ENCODE results near the gene DIAPH2. TPM values are rescaled to one million over a fixed set of nuclear protein-coding genes. Genes with fewer than 3 reads are reported as not detected.

The DIAPH2 gene
- total RNA-seq, 1 donor from 2014 or later = 9.9 TPM

- no peak for DNase-seq (ENCODE audit: missing footprints)
- no peak for ATAC-seq
- intact Hi-C loops (cut with DNase I) = no loop called here
These were observed 199.4 kb downstream of the DIAPH2 start for GRCh38 chrX:96884027-96884426.

GRCh38 chrX:96889726-96890125, 205.1 kb downstream of the DIAPH2 start:
- DNase-seq (ENCODE audit: missing footprints) = no peak
- ATAC-seq = no peak
- intact Hi-C loops (cut with DNase I) = no loop called here

GRCh38 chrX:96906741-96907140, 222.1 kb downstream of the DIAPH2 start:
- DNase-seq (ENCODE audit: missing footprints) (no peak), ATAC-seq (no peak)
- intact Hi-C loops (cut with DNase I) = no loop called here

GRCh38 chrX:96907516-96908272, 223.1 kb downstream of the DIAPH2 start:
- intact Hi-C loops (cut with DNase I) = no loop called here
- ATAC-seq (no peak), DNase-seq (ENCODE audit: missing footprints) (no peak)

- intact Hi-C loops (cut with DNase I) = no loop called here
- ATAC-seq = no peak
- DNase-seq (ENCODE audit: missing footprints) = no peak
These were observed 224.6 kb downstream of the DIAPH2 start for GRCh38 chrX:96909291-96909690.

- DNase-seq (ENCODE audit: missing footprints) (no peak), ATAC-seq (no peak)
- intact Hi-C loops (cut with DNase I) = no loop called here
These were observed 234.2 kb downstream of the DIAPH2 start for GRCh38 chrX:96918864-96919263.

- no peak for ATAC-seq
- DNase-seq (ENCODE audit: missing footprints) = peak; percentile 22
- intact Hi-C loops (cut with DNase I) = no loop called here
These were observed 235.0 kb downstream of the DIAPH2 start for GRCh38 chrX:96919672-96920071.

- intact Hi-C loops (cut with DNase I) = no loop called here
- ATAC-seq = no peak
- no peak for DNase-seq (ENCODE audit: missing footprints)
These were observed 239.9 kb downstream of the DIAPH2 start for GRCh38 chrX:96924581-96924980.

GRCh38 chrX:96929036-96929435, 244.4 kb downstream of the DIAPH2 start:
- DNase-seq (ENCODE audit: missing footprints) (no peak), ATAC-seq (no peak)
- intact Hi-C loops (cut with DNase I) = no loop called here

- intact Hi-C loops (cut with DNase I) = no loop called here
- ATAC-seq = no peak
- DNase-seq (ENCODE audit: missing footprints) = no peak
These were observed 273.1 kb downstream of the DIAPH2 start for GRCh38 chrX:96957718-96958117.

GRCh38 chrX:96971812-96972211, 287.2 kb downstream of the DIAPH2 start:
- DNase-seq (ENCODE audit: missing footprints) = no peak
- intact Hi-C loops (cut with DNase I) = no loop called here
- no peak for ATAC-seq

GRCh38 chrX:96978906-96979305, 294.3 kb downstream of the DIAPH2 start:
- DNase-seq (ENCODE audit: missing footprints) (no peak), ATAC-seq (no peak)
- intact Hi-C loops (cut with DNase I) = no loop called here

- ATAC-seq (no peak), DNase-seq (ENCODE audit: missing footprints) (no peak)
- intact Hi-C loops (cut with DNase I) = no loop called here
These were observed 295.1 kb downstream of the DIAPH2 start for GRCh38 chrX:96979766-96980165.

- ATAC-seq = no peak
- intact Hi-C loops (cut with DNase I) = no loop called here
- no peak for DNase-seq (ENCODE audit: missing footprints)
These were observed 297.5 kb downstream of the DIAPH2 start for GRCh38 chrX:96982161-96982560.

GRCh38 chrX:96984538-96984937, 299.9 kb downstream of the DIAPH2 start:
- no peak for DNase-seq (ENCODE audit: missing footprints)
- ATAC-seq = no peak
- intact Hi-C loops (cut with DNase I) = no loop called here

- intact Hi-C loops (cut with DNase I) = no loop called here
- ATAC-seq = no peak
- DNase-seq (ENCODE audit: missing footprints) = no peak
These were observed 300.4 kb downstream of the DIAPH2 start for GRCh38 chrX:96985046-96985445.

- intact Hi-C loops (cut with DNase I) = no loop called here
- ATAC-seq (no peak), DNase-seq (ENCODE audit: missing footprints) (no peak)
These were observed 302.6 kb downstream of the DIAPH2 start for GRCh38 chrX:96987228-96987627.

GRCh38 chrX:96989830-96990571, 305.4 kb downstream of the DIAPH2 start:
- ATAC-seq (no peak), DNase-seq (ENCODE audit: missing footprints) (no peak)
- intact Hi-C loops (cut with DNase I) = no loop called here

- ATAC-seq = no peak
- DNase-seq (ENCODE audit: missing footprints) = no peak
- intact Hi-C loops (cut with DNase I) = no loop called here
These were observed 309.5 kb downstream of the DIAPH2 start for GRCh38 chrX:96994093-96994492.

- ATAC-seq (no peak), DNase-seq (ENCODE audit: missing footprints) (no peak)
- intact Hi-C loops (cut with DNase I) = no loop called here
These were observed 312.6 kb downstream of the DIAPH2 start for GRCh38 chrX:96997196-96997595.
